Liver (tissue), 9 donors: Measurements from ENCODE around the gene BEX3. TPM values are rescaled to one million over a fixed set of nuclear protein-coding genes. Genes with fewer than 3 reads are reported as not detected.

Experiments
- DNase-seq: peaks from one replicate; pipeline ENCODE4 v3.0.0-alpha.2; 2017; ENCODE audit warnings: low spot score
- H3K27ac ChIP-seq, 2 donors: one replicate each; pipeline ENCODE4 v1.7.0; 2013; ENCODE audit warnings: inconsistent platforms in 2 of 2, low read length in 2 of 2, control low read depth in 1 of 2, low read depth in 1 of 2, mild to moderate bottlenecking in 1 of 2
- H3K27me3 ChIP-seq, 4 donors: one replicate each; pipeline versions ENCODE4 v1.6.1 to v1.7.0; 2013; ENCODE audit warnings: low read length in 3 of 4, inconsistent platforms in 1 of 4, mild to moderate bottlenecking in 1 of 4, moderate library complexity in 1 of 4; ENCODE audit not compliant: control insufficient read depth in 4 of 4, insufficient read depth in 4 of 4
- H3K36me3 ChIP-seq, 4 donors: one replicate each; pipeline versions ENCODE4 v1.6.1 to v1.7.0; 2013; ENCODE audit warnings: low read length in 3 of 4, mild to moderate bottlenecking in 3 of 4, low read depth in 1 of 4, moderate library complexity in 1 of 4; ENCODE audit not compliant: control insufficient read depth in 4 of 4, insufficient read depth in 3 of 4
- H3K4me1 ChIP-seq, 4 donors: one replicate each; pipeline versions ENCODE4 v1.6.1 to v1.7.0; 2013; ENCODE audit warnings: low read length in 3 of 4, mild to moderate bottlenecking in 3 of 4, moderate library complexity in 1 of 4; ENCODE audit not compliant: control insufficient read depth in 4 of 4, insufficient read depth in 4 of 4
- H3K4me3 ChIP-seq, 3 donors: one replicate each; pipeline versions ENCODE4 v1.6.1 to v1.7.0; 2013; ENCODE audit warnings: low read length in 3 of 3, control low read depth in 1 of 3, low read depth in 1 of 3, mild to moderate bottlenecking in 1 of 3
- H3K9ac ChIP-seq, 2 donors: one replicate each; pipeline ENCODE4 v1.7.0; 2013; ENCODE audit warnings: low read length in 2 of 2, mild to moderate bottlenecking in 2 of 2, moderate library complexity in 2 of 2, control low read depth in 1 of 2, low read depth in 1 of 2
- H3K9me3 ChIP-seq, 4 donors: one replicate each; pipeline versions ENCODE4 v1.6.1 to v1.7.0; 2013; ENCODE audit warnings: low read length in 3 of 4; ENCODE audit not compliant: control insufficient read depth in 4 of 4
- EGR1 ChIP-seq, 2 donors: IDR thresholded peaks; 2 replicates each; pipeline ENCODE4 v1.6.1; 2016 to 2018; ENCODE audit warnings: antibody characterized with exemption in 2 of 2, low read depth in 2 of 2
- FOXA1 ChIP-seq: IDR thresholded peaks from 2 replicates; pipeline ENCODE4 v1.6.1; 2016; ENCODE audit warnings: antibody characterized with exemption
- FOXA2 ChIP-seq: IDR thresholded peaks from 2 replicates; pipeline ENCODE4 v1.6.1; 2016; ENCODE audit warnings: antibody characterized with exemption
- GABPA ChIP-seq, 2 donors: IDR thresholded peaks in 1 of 2; conservative IDR thresholded peaks in 1 of 2; 2 replicates each; pipeline ENCODE4 v1.6.1; 2016; ENCODE audit warnings: antibody characterized with exemption in 2 of 2, mild to moderate bottlenecking in 1 of 2, moderate library complexity in 1 of 2
- HNF4A ChIP-seq, 2 donors: conservative IDR thresholded peaks; 2 replicates each; pipeline ENCODE4 v1.6.1; 2016; ENCODE audit warnings: antibody characterized with exemption in 2 of 2, mild to moderate bottlenecking in 2 of 2
- HNF4G ChIP-seq: IDR thresholded peaks from 2 replicates; pipeline ENCODE4 v1.6.1; 2016; ENCODE audit warnings: antibody characterized with exemption
- JUND ChIP-seq, 2 donors: IDR thresholded peaks; 2 replicates each; pipeline ENCODE4 v1.6.1; 2016; ENCODE audit warnings: antibody characterized with exemption in 2 of 2
- NR2F2 ChIP-seq: IDR thresholded peaks from 2 replicates; pipeline ENCODE4 v1.6.1; 2016; ENCODE audit warnings: antibody characterized with exemption
- RAD21 ChIP-seq, 2 donors: IDR thresholded peaks; 2 replicates each; pipeline ENCODE4 v1.6.1; 2016; ENCODE audit warnings: antibody characterized with exemption in 2 of 2, mild to moderate bottlenecking in 2 of 2
- RXRA ChIP-seq, 2 donors: IDR thresholded peaks; 2 replicates each; pipeline ENCODE4 v1.6.1; 2017 to 2018; ENCODE audit warnings: antibody characterized with exemption in 2 of 2, mild to moderate bottlenecking in 1 of 2
- SP1 ChIP-seq: IDR thresholded peaks from 2 replicates; pipeline ENCODE4 v1.6.1; 2018; ENCODE audit warnings: antibody characterized with exemption, mild to moderate bottlenecking
- TAF1 ChIP-seq: conservative IDR thresholded peaks from 2 replicates; pipeline ENCODE4 v1.6.1; 2016; ENCODE audit warnings: antibody characterized with exemption, mild to moderate bottlenecking
- YY1 ChIP-seq: IDR thresholded peaks from 2 replicates; pipeline ENCODE4 v1.6.1; 2016; ENCODE audit warnings: antibody characterized with exemption, mild to moderate bottlenecking
- WGBS: extraction: QIAGEN DNeasy Blood & Tissue Kit; methylation state at CpG from one replicate; pipeline ENCODE4 v1.1.7; 2013; 5-methylcytosine and 5-hydroxymethylcytosine counted together
- polyA plus RNA-seq, 2 donors: library from polyadenylated mRNA; stranded (reverse) in 1 of 2; unstranded in 1 of 2; fragments of 200-250 nt in 1 of 2; fragments of >200 nt in 1 of 2; fragmentation: Nextera tagmentation in 1 of 2; extraction: Ambion mirVana in 1 of 2; gene quantifications; one replicate each; pipeline versions ENCODE4 v1.2.1 to v1.2.3, GENCODE V29; 2013 to 2015
- total RNA-seq, 2 donors: library from RNA; depleted of rRNA; stranded (reverse); fragments of >200 nt; gene quantifications; one replicate each; pipeline ENCODE4 v1.2.3, GENCODE V29; 2014
- TF ChIP-seq, protein P1 (sequence below): fragments of 150-350 bp; IDR thresholded peaks from 2 replicates; pipeline ENCODE4 v1.5.1; 2017; ENCODE audit warnings: improper control_type of control experiment, low read depth, low read length; ENCODE audit not compliant: missing input control
- TF ChIP-seq, protein P2 (sequence below): IDR thresholded peaks from 2 replicates; pipeline ENCODE4 v1.6.1; 2016; ENCODE audit warnings: antibody characterized with exemption
- TF ChIP-seq, protein P3 (sequence below): IDR thresholded peaks from 2 replicates; pipeline ENCODE4 v1.6.1; 2016; ENCODE audit warnings: antibody characterized with exemption
- TF ChIP-seq, protein P4 (sequence below): IDR thresholded peaks from 2 replicates; pipeline ENCODE4 v1.6.1; 2016; ENCODE audit warnings: antibody characterized with exemption, mild to moderate bottlenecking
- TF ChIP-seq, protein P5 (sequence below): IDR thresholded peaks from 2 replicates; pipeline ENCODE4 v1.6.1; 2016; ENCODE audit warnings: antibody characterized with exemption
- donor health status: healthy.
- donor health status: healthy.
- donor health status: healthy.
- donor health status: healthy.
- donor health status: healthy.

BEX3 gene
- total and polyA plus RNA-seq, 4 donors: 21.9 to 77.4 (median 57.3) TPM

DNA sequence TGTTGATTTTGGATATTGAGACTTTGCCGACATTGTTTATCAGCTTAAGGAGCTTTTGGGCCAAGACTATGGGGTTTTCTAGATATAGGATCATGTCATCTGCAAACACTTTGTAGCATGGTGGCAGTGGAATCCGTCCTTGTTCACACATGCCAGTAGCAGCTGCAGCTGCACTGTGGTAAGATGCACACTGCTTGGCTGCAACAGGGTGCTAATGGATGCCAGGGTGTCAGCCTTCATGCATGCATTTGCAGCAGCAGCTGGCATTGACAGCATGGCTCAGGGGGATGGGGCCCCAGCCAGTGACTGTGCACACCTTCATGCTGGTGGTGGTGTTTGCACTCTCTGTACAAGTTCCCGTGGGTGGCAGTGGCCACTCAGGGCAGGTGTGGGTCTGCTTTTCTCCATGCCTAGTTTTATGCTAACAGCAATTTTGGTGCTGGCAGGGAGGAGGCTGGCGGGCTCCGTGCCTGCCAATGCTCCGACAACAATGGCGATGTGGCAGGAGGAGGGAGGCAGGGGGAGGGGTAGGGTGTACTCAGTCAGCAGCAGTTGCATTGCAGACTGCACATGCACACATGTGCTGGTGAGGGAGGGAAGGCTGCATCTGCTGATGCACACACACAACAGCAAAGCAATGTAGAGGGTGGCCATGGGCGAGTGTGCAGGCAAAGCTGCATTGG lies 37.5 kb downstream of the BEX3 start:
- Histone ChIP-seq H3K9me3 (no peaks in the 10 kb centered on the region), H3K9ac (no peak overlapping the region), H3K4me3 (no peak overlapping the region), H3K36me3 (no peaks in the 10 kb centered on the region), H3K27me3 (no peaks in the 10 kb centered on the region), H3K4me1 (no peaks in the 10 kb centered on the region), H3K27ac (no peak overlapping the region)
- DNase-seq: no peak
- WGBS: 92% methylated on average over 8 of the region's 8 CpGs
- TF ChIP-seq NR2F2 (no peak), RXRA (IDR thresholded peaks at IDR 0.05) (no peak), HNF4G (no peak), RAD21 (IDR thresholded peaks at IDR 0.05) (no peak), FOXA1 (no peak), FOXA2 (no peak), JUND (IDR thresholded peaks at IDR 0.05) (no peak), GABPA (IDR thresholded peaks at IDR 0.05 in 1 of 2, conservative IDR thresholded peaks at IDR 0.05 in 1 of 2) (no peak), SP1 (no peak), TAF1 (no peak), EGR1 (IDR thresholded peaks at IDR 0.05; ENCODE audit: low read depth in 2 of 2) (no peak), YY1 (no peak), HNF4A (conservative IDR thresholded peaks at IDR 0.05) (no peak)
- TF ChIP-seq, protein P1, sequence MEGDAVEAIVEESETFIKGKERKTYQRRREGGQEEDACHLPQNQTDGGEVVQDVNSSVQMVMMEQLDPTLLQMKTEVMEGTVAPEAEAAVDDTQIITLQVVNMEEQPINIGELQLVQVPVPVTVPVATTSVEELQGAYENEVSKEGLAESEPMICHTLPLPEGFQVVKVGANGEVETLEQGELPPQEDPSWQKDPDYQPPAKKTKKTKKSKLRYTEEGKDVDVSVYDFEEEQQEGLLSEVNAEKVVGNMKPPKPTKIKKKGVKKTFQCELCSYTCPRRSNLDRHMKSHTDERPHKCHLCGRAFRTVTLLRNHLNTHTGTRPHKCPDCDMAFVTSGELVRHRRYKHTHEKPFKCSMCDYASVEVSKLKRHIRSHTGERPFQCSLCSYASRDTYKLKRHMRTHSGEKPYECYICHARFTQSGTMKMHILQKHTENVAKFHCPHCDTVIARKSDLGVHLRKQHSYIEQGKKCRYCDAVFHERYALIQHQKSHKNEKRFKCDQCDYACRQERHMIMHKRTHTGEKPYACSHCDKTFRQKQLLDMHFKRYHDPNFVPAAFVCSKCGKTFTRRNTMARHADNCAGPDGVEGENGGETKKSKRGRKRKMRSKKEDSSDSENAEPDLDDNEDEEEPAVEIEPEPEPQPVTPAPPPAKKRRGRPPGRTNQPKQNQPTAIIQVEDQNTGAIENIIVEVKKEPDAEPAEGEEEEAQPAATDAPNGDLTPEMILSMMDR: no peak
- TF ChIP-seq, protein P2, sequence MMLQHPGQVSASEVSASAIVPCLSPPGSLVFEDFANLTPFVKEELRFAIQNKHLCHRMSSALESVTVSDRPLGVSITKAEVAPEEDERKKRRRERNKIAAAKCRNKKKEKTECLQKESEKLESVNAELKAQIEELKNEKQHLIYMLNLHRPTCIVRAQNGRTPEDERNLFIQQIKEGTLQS: no peak
- TF ChIP-seq, protein P3, sequence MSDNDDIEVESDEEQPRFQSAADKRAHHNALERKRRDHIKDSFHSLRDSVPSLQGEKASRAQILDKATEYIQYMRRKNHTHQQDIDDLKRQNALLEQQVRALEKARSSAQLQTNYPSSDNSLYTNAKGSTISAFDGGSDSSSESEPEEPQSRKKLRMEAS: no peak
- TF ChIP-seq, protein P4, sequence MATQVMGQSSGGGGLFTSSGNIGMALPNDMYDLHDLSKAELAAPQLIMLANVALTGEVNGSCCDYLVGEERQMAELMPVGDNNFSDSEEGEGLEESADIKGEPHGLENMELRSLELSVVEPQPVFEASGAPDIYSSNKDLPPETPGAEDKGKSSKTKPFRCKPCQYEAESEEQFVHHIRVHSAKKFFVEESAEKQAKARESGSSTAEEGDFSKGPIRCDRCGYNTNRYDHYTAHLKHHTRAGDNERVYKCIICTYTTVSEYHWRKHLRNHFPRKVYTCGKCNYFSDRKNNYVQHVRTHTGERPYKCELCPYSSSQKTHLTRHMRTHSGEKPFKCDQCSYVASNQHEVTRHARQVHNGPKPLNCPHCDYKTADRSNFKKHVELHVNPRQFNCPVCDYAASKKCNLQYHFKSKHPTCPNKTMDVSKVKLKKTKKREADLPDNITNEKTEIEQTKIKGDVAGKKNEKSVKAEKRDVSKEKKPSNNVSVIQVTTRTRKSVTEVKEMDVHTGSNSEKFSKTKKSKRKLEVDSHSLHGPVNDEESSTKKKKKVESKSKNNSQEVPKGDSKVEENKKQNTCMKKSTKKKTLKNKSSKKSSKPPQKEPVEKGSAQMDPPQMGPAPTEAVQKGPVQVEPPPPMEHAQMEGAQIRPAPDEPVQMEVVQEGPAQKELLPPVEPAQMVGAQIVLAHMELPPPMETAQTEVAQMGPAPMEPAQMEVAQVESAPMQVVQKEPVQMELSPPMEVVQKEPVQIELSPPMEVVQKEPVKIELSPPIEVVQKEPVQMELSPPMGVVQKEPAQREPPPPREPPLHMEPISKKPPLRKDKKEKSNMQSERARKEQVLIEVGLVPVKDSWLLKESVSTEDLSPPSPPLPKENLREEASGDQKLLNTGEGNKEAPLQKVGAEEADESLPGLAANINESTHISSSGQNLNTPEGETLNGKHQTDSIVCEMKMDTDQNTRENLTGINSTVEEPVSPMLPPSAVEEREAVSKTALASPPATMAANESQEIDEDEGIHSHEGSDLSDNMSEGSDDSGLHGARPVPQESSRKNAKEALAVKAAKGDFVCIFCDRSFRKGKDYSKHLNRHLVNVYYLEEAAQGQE: no peak
- TF ChIP-seq, protein P5, sequence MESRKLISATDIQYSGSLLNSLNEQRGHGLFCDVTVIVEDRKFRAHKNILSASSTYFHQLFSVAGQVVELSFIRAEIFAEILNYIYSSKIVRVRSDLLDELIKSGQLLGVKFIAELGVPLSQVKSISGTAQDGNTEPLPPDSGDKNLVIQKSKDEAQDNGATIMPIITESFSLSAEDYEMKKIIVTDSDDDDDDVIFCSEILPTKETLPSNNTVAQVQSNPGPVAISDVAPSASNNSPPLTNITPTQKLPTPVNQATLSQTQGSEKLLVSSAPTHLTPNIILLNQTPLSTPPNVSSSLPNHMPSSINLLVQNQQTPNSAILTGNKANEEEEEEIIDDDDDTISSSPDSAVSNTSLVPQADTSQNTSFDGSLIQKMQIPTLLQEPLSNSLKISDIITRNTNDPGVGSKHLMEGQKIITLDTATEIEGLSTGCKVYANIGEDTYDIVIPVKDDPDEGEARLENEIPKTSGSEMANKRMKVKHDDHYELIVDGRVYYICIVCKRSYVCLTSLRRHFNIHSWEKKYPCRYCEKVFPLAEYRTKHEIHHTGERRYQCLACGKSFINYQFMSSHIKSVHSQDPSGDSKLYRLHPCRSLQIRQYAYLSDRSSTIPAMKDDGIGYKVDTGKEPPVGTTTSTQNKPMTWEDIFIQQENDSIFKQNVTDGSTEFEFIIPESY: no peak
